Endothelial cell of umbilical vein (primary cell): ENCODE results near the gene SP140L. TPM values are rescaled to one million over a fixed set of nuclear protein-coding genes. Genes with fewer than 3 reads are reported as not detected.

ENCODE experiments used
- BruUV-seq: library from RNA; stranded (reverse); fragments of 400-500 nt; replicated peaks from 2 replicates; lab custom pipeline; 2021; lab: Mats Ljungman, UMichigan
- CTCF ChIA-PET: fragments of 300-600, 350-600 bp; sonication (Branson Sonifier 250); formaldehyde crosslinking; loops from one replicate; lab custom pipeline; 2021; ENCODE audit warnings: antibody characterized with exemption, inconsistent platforms; lab: Charles Lee
- POLR2A ChIA-PET: fragments of 300-600, 350-600 bp; sonication (Branson Sonifier 250); formaldehyde crosslinking; loops from one replicate; lab custom pipeline; 2021; ENCODE audit warnings: antibody characterized with exemption, inconsistent platforms; lab: Charles Lee
- DNase-seq: peaks from one replicate; pipeline ENCODE4 v3.0.0-alpha.2; 2011; ENCODE audit warnings: low read depth, low spot score
- FAIRE-seq: peaks from 2 replicates; lab custom pipeline; 2011; peaks lifted over from hg19 to GRCh38; lab: Jason Lieb, UNC
- H2AFZ ChIP-seq: 2 replicates; pipeline ENCODE4 v1.6.0; 2012; ENCODE audit warnings: low read depth, low read length, control low read depth, inconsistent platforms
- H3K27ac ChIP-seq: 2 replicates; pipeline ENCODE4 v1.5.1; 2011; ENCODE audit warnings: low read depth, mild to moderate bottlenecking, control low read depth, low read length, moderate library complexity; ENCODE audit not compliant: insufficient read depth
- H3K27me3 ChIP-seq, 2 experiments: 2 replicates each; pipeline versions ENCODE4 v1.6.0 to v1.6.1; 2011; ENCODE audit warnings: low read length in 2 of 2, mixed read lengths in 1 of 2; ENCODE audit not compliant: control insufficient read depth in 2 of 2, insufficient read depth in 2 of 2
- H3K36me3 ChIP-seq, 2 experiments: 2 replicates in 1 of 2; 3 replicates in 1 of 2; pipeline ENCODE4 v1.5.1; 2011; ENCODE audit warnings: low read length in 2 of 2, mild to moderate bottlenecking in 1 of 2, moderate library complexity in 1 of 2; ENCODE audit not compliant: control insufficient read depth in 2 of 2, insufficient read depth in 2 of 2; ENCODE audit errors: extremely low read depth in 1 of 2
- H3K4me1 ChIP-seq: 3 replicates; pipeline ENCODE4 v1.5.1; 2011; ENCODE audit warnings: mild to moderate bottlenecking, low read length; ENCODE audit not compliant: control insufficient read depth, insufficient read depth; ENCODE audit errors: extremely low read depth
- H3K4me2 ChIP-seq: 2 replicates; pipeline ENCODE4 v1.6.1; 2011; ENCODE audit warnings: low read length, control low read depth, mixed read lengths; ENCODE audit not compliant: insufficient read depth
- H3K4me3 ChIP-seq, 3 experiments: fragments of 200-600 bp in 1 of 3; sonication (generic), shearing (Covaris generic) in 1 of 3; replicated peaks in 1 of 3; 2 replicates each; pipeline ENCODE4 v1.5.1; 2011 to 2016; ENCODE audit warnings: control low read depth in 3 of 3, low read length in 3 of 3, mild to moderate bottlenecking in 2 of 3, inconsistent platforms in 1 of 3, low read depth in 1 of 3, moderate library complexity in 1 of 3; ENCODE audit not compliant: insufficient read depth in 1 of 3
- H3K79me2 ChIP-seq: 2 replicates; pipeline ENCODE4 v1.6.0; 2012; ENCODE audit warnings: low read length, inconsistent platforms; ENCODE audit not compliant: control insufficient read depth, insufficient read depth
- H3K9ac ChIP-seq: replicated peaks from 2 replicates; pipeline ENCODE3; 2011; ENCODE audit warnings: low read length, control low read depth; ENCODE audit not compliant: insufficient read depth; ENCODE audit errors: extremely low read depth
- H3K9me1 ChIP-seq: replicated peaks from 3 replicates; pipeline ENCODE4 v1.6.0; 2011; ENCODE audit warnings: mild to moderate bottlenecking, low read length; ENCODE audit not compliant: control insufficient read depth, insufficient read depth; ENCODE audit errors: extremely low read depth
- H3K9me3 ChIP-seq: replicated peaks from 2 replicates; pipeline ENCODE4 v1.5.1; 2012; ENCODE audit warnings: low read length, inconsistent platforms; ENCODE audit not compliant: control insufficient read depth, insufficient read depth
- H4K20me1 ChIP-seq: replicated peaks from 2 replicates; pipeline ENCODE3; 2011; ENCODE audit warnings: mild to moderate bottlenecking, low read length; ENCODE audit not compliant: control insufficient read depth, insufficient read depth; ENCODE audit errors: extremely low read depth
- EZH2 ChIP-seq: IDR thresholded peaks from 2 replicates; pipeline ENCODE4 v1.6.1; 2012; ENCODE audit warnings: borderline replicate concordance, low read depth, mild to moderate bottlenecking, moderate library complexity, low read length, inconsistent platforms; ENCODE audit not compliant: severe bottlenecking
- FOS ChIP-seq: IDR thresholded peaks from 2 replicates; pipeline ENCODE4 v1.6.1; 2011; ENCODE audit warnings: mild to moderate bottlenecking, low read length, moderate library complexity, borderline replicate concordance; ENCODE audit not compliant: insufficient read depth
- GATA2 ChIP-seq: IDR thresholded peaks from 2 replicates; pipeline ENCODE4 v1.7.0; 2011; ENCODE audit warnings: low read depth, mild to moderate bottlenecking, moderate library complexity, mixed read lengths, low read length; ENCODE audit not compliant: insufficient read length, insufficient read depth
- JUN ChIP-seq: IDR thresholded peaks from 2 replicates; pipeline ENCODE4 v1.6.1; 2011; ENCODE audit warnings: borderline replicate concordance, low read depth; ENCODE audit not compliant: insufficient read length, insufficient read depth
- MYC ChIP-seq: IDR thresholded peaks from one replicate; pipeline ENCODE4 v1.6.1; 2011; ENCODE audit warnings: mild to moderate bottlenecking, low read depth, low read length
- POLR2A ChIP-seq: IDR thresholded peaks from 2 replicates; pipeline ENCODE4 v1.6.1; 2012; ENCODE audit warnings: low read depth, mild to moderate bottlenecking, control low read depth, low read length
- POLR2AphosphoS5 ChIP-seq: IDR thresholded peaks from 2 replicates; pipeline ENCODE4 v1.6.1; 2012; ENCODE audit warnings: low read depth, mild to moderate bottlenecking, control low read depth, low read length, moderate library complexity; ENCODE audit not compliant: insufficient read depth
- dilution Hi-C: fragments of 300-500 bp; cut with MboI; formaldehyde crosslinking; loops from one replicate; pipeline ENCODE4 v1.15.0; 2019; ENCODE audit warnings: low sequenced_read_pairs; ENCODE audit not compliant: extremely low pct_ligation_motif_present
- intact Hi-C: fragments of 100-400 bp; cut with micrococcal nuclease; formaldehyde crosslinking; loops from one replicate; pipeline ENCODE4 v1.10.0; 2022
- polyA plus RNA-seq, 4 experiments: library from polyadenylated mRNA; depleted of rRNA in 3 of 4; stranded (reverse) in 3 of 4; unstranded in 1 of 4; fragments of >200 nt; gene quantifications; 2 replicates each; pipeline versions ENCODE4 v1.2.1 to v1.2.3, GENCODE V29; 2011 to 2012; ENCODE audit warnings: missing spikeins in 1 of 4
- total RNA-seq: library from RNA; stranded (reverse); gene quantifications from 2 replicates; pipeline ENCODE4 v1.2.3, GENCODE V29; 2021
- TF ChIP-seq, protein P1 (sequence below): IDR thresholded peaks from 2 replicates; pipeline ENCODE4 v1.6.1; 2011; ENCODE audit not compliant: insufficient read depth, insufficient read length
- TF ChIP-seq, protein P2 (sequence below), 2 donors: IDR thresholded peaks; 1 replicate in 1 of 2; 2 replicates in 1 of 2; pipeline ENCODE4 v1.5.1; 2011; ENCODE audit warnings: low read length in 2 of 2, mild to moderate bottlenecking in 2 of 2, moderate library complexity in 2 of 2, control low read depth in 1 of 2, inconsistent platforms in 1 of 2, low read depth in 1 of 2; ENCODE audit not compliant: insufficient read depth in 1 of 2; ENCODE audit errors: extremely low read depth in 1 of 2

Gene SP140L
- total and polyA plus RNA-seq, 2 donors (not counting 3 experiments of a cell fraction or from before 2014, with no cell fraction given): 16.0 to 27.3 TPM

DNA sequence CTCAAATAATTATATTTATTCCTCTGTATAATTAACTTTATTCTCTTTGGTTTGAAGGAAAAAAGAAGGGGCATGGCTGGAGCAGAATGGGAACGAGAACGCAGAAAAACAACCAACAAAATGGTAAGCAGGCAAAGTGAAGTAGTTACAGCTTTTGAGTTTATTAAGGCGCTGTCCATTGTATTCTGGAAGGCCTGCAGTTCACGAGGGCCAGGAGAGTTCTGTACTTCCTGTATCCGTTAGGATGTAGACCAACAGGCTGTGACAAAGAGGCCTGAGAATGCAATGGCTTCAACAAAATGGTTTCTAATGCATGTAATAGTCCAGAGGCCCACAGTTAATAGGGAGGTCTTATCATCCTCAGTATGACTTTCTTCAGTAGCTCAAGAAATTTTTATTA is 56.5 kb downstream of the SP140L start:
- Histone ChIP-seq H3K27me3 (no peaks in the 10 kb centered on the region), H4K20me1 (no peaks in the 10 kb centered on the region), H3K9me1 (no peaks in the 10 kb centered on the region), H3K4me2 (no peak overlapping the region), H3K27ac (no peak overlapping the region), H3K79me2 (no peaks in the 10 kb centered on the region), H2AFZ (no peak overlapping the region), H3K4me3 (no peak overlapping the region), H3K36me3 (peaks cover 0 to 2% of the 10 kb centered on the region in 2 experiments), H3K9me3 (no peaks in the 10 kb centered on the region), H3K9ac (no peak overlapping the region), H3K4me1 (no peaks in the 10 kb centered on the region)
- no TSS peak for BruUV-seq
- DNase-seq (peak; percentile 16), FAIRE-seq (peak; percentile 82)
- ChIA-PET POLR2A (no interaction called here), CTCF (interaction anchor here (1.0 kb wide), 1 partner anchor 224 kb away, joined by 3 read pairs; no protein-coding TSS in a partner anchor)
- intact Hi-C loops (loop anchor here (2.0 kb wide), 1 partner anchor 19 kb away; no protein-coding TSS in a partner anchor), dilution Hi-C loops (no loop called here)
- TF ChIP-seq, protein P1, sequence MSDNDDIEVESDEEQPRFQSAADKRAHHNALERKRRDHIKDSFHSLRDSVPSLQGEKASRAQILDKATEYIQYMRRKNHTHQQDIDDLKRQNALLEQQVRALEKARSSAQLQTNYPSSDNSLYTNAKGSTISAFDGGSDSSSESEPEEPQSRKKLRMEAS: no peak
- TF ChIP-seq POLR2A: no peak
- no peak for TF ChIP-seq GATA2
- no peak for TF ChIP-seq MYC
- no peak for TF ChIP-seq FOS
- TF ChIP-seq EZH2: no peak
- no peak for TF ChIP-seq JUN
- TF ChIP-seq, protein P2, sequence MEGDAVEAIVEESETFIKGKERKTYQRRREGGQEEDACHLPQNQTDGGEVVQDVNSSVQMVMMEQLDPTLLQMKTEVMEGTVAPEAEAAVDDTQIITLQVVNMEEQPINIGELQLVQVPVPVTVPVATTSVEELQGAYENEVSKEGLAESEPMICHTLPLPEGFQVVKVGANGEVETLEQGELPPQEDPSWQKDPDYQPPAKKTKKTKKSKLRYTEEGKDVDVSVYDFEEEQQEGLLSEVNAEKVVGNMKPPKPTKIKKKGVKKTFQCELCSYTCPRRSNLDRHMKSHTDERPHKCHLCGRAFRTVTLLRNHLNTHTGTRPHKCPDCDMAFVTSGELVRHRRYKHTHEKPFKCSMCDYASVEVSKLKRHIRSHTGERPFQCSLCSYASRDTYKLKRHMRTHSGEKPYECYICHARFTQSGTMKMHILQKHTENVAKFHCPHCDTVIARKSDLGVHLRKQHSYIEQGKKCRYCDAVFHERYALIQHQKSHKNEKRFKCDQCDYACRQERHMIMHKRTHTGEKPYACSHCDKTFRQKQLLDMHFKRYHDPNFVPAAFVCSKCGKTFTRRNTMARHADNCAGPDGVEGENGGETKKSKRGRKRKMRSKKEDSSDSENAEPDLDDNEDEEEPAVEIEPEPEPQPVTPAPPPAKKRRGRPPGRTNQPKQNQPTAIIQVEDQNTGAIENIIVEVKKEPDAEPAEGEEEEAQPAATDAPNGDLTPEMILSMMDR (IDR thresholded peaks at IDR 0.05; ENCODE audit: extremely low read depth in 1 of 2, insufficient read depth in 1 of 2, low read depth in 1 of 2, low read length in 2 of 2): no peak
- TF ChIP-seq POLR2AphosphoS5: no peak
